ENCODE measurements around the gene KRTAP5-6.

DNA sequence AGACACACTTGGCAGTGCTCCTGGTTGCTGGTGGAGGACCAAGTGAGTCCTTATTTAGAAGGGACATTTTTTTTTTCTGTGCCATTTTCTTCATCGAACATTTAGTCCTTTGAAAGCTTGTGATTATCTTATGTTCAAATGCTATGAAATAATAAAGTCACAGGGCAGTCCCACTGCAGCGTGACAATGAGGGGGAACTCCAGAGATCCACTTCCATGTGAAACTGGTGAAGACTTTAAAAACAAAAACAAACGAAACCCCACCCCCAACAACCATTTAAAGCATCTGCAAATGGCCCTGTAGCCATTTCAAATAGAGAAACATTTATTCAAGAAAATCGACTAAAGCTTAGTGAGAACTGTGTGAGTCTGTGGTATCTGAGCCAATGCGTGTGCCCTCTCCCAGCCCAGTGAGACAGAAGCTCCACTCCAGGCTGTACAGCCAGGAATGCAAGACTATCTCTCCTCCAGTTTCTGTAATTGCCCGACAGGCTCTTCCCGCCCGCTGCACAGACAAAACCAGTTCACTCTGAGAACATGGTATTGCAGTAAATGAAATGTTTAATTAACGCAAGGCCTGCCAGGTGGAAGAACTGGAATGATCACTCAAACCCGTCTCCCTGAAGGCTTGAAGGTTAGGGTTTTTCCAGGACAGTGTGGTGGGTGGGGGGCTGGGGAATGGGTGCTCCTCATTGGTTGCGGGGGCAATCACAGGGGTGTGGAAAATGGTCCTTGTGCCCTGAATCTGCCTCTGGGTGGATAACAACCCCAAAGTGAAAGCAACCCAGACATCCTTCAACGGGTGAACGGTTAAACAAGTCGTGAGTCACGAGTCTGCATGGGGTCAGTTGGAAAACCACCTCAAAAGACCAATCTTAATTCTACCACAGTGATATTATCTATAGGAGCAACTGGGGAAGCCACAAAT, 8.4 kb downstream of the KRTAP5-6 start:
- TF ChIP-seq, protein P1, sequence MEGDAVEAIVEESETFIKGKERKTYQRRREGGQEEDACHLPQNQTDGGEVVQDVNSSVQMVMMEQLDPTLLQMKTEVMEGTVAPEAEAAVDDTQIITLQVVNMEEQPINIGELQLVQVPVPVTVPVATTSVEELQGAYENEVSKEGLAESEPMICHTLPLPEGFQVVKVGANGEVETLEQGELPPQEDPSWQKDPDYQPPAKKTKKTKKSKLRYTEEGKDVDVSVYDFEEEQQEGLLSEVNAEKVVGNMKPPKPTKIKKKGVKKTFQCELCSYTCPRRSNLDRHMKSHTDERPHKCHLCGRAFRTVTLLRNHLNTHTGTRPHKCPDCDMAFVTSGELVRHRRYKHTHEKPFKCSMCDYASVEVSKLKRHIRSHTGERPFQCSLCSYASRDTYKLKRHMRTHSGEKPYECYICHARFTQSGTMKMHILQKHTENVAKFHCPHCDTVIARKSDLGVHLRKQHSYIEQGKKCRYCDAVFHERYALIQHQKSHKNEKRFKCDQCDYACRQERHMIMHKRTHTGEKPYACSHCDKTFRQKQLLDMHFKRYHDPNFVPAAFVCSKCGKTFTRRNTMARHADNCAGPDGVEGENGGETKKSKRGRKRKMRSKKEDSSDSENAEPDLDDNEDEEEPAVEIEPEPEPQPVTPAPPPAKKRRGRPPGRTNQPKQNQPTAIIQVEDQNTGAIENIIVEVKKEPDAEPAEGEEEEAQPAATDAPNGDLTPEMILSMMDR (IDR thresholded peaks at IDR 0.05) = no peak
- TF ChIP-seq POLR2A (IDR thresholded peaks at IDR 0.05) (no peak), POLR2AphosphoS5 (IDR thresholded peaks at IDR 0.05) (no peak), EP300 (IDR thresholded peaks at IDR 0.05) (no peak)

All from suprapubic skin (tissue), 4 donors.